HepG2 (cell line): ENCODE data around the gene ALPK3. TPM values are rescaled to one million over a fixed set of nuclear protein-coding genes. Genes with fewer than 3 reads are reported as not detected.

Experiments
- IRF2 ChIP-seq: IDR thresholded peaks from 2 replicates; pipeline ENCODE4 v1.6.1; 2018; ENCODE audit warnings: missing genetic modification reagents, missing compliant biosample characterization
- JARID2 ChIP-seq: sonication (generic); formaldehyde crosslinking; IDR thresholded peaks from 2 replicates; pipeline ENCODE4 v1.8.1; 2023; ENCODE audit warnings: missing genetic modification reagents, inconsistent platforms; ENCODE audit not compliant: insufficient replicate concordance
- NFKB2 ChIP-seq: sonication (generic); formaldehyde crosslinking; IDR thresholded peaks from 2 replicates; pipeline ENCODE4 v1.4.0; 2020; ENCODE audit warnings: missing genetic modification reagents, borderline replicate concordance
- RNF2 ChIP-seq: fragments of 450-650 bp; conservative IDR thresholded peaks from 2 replicates; pipeline ENCODE4 v1.6.1; 2016; ENCODE audit warnings: low read depth
- SAFB2 ChIP-seq: sonication (generic); formaldehyde crosslinking; IDR thresholded peaks from 2 replicates; pipeline ENCODE4 v1.5.1; 2020; ENCODE audit warnings: missing genetic modification reagents, low read depth, mild to moderate bottlenecking, borderline replicate concordance
- TEAD2 ChIP-seq: sonication (generic); formaldehyde crosslinking; IDR thresholded peaks from 2 replicates; pipeline ENCODE4 v1.9.0; 2021; ENCODE audit warnings: missing genetic modification reagents
- TEF ChIP-seq: sonication (generic); formaldehyde crosslinking; IDR thresholded peaks from 2 replicates; pipeline ENCODE4 v1.5.0; 2020; ENCODE audit warnings: missing genetic modification reagents
- ZEB1 ChIP-seq: IDR thresholded peaks from 2 replicates; pipeline ENCODE4 v1.6.1; 2012; ENCODE audit warnings: mild to moderate bottlenecking, low read depth, inconsistent platforms; ENCODE audit not compliant: insufficient replicate concordance
- ZNF142 ChIP-seq: sonication (generic); formaldehyde crosslinking; IDR thresholded peaks from 2 replicates; pipeline ENCODE4 v1.4.0; 2020; ENCODE audit warnings: missing genetic modification reagents
- ZNF430 ChIP-seq: sonication (generic); formaldehyde crosslinking; IDR thresholded peaks from 2 replicates; pipeline ENCODE4 v1.9.0; 2021; ENCODE audit warnings: mild to moderate bottlenecking, missing genetic modification reagents
- ZNF556 ChIP-seq: sonication (generic); formaldehyde crosslinking; IDR thresholded peaks from 2 replicates; pipeline ENCODE4 v1.4.0; 2020; ENCODE audit warnings: mild to moderate bottlenecking, missing genetic modification reagents, borderline replicate concordance
- ZNF792 ChIP-seq: IDR thresholded peaks from 2 replicates; pipeline ENCODE4 v1.6.1; 2016
- polyA plus RNA-seq, 8 experiments: library from polyadenylated mRNA; depleted of rRNA in 3 of 8; stranded (reverse) in 7 of 8; unstranded in 1 of 8; fragments of >200 nt; fragmentation: Illumina TruSeq in 4 of 8; extraction: Trizol in 4 of 8; gene quantifications; 2 replicates each; pipeline versions ENCODE4 v1.2.1 to v1.2.3, GENCODE V29; 2011 to 2016; ENCODE audit warnings: low read depth in 4 of 8, missing spikeins in 1 of 8, mixed read lengths in 1 of 8; ENCODE audit not compliant: insufficient read depth in 1 of 8
- total RNA-seq, 5 experiments: library from RNA; depleted of rRNA; stranded (reverse); fragments of >200 nt; fragmentation: Illumina TruSeq; extraction: Trizol; gene quantifications; 2 replicates each; pipeline ENCODE4 v1.2.3, GENCODE V29; 2016; ENCODE audit warnings: low read depth in 1 of 5
- TF ChIP-seq, protein P1 (sequence below): IDR thresholded peaks from 2 replicates; pipeline ENCODE4 v1.6.1; 2016; ENCODE audit warnings: missing compliant biosample characterization, missing genetic modification reagents, borderline replicate concordance
- TF ChIP-seq, protein P2 (sequence below): sonication (generic); formaldehyde crosslinking; conservative IDR thresholded peaks from 2 replicates; pipeline ENCODE4 v1.4.0; 2020; ENCODE audit warnings: mild to moderate bottlenecking, missing genetic modification reagents, moderate library complexity
- TF ChIP-seq, protein P3 (sequence below): sonication (generic); formaldehyde crosslinking; IDR thresholded peaks from 2 replicates; pipeline ENCODE4 v1.4.0; 2020; ENCODE audit warnings: mild to moderate bottlenecking, missing genetic modification reagents

The ALPK3 gene
- total and polyA plus RNA-seq, 2 of the 13 experiments (the other 11 are each of a cell fraction or from before 2014, with no cell fraction given), result 0.04 to 0.42 TPM

DNA sequence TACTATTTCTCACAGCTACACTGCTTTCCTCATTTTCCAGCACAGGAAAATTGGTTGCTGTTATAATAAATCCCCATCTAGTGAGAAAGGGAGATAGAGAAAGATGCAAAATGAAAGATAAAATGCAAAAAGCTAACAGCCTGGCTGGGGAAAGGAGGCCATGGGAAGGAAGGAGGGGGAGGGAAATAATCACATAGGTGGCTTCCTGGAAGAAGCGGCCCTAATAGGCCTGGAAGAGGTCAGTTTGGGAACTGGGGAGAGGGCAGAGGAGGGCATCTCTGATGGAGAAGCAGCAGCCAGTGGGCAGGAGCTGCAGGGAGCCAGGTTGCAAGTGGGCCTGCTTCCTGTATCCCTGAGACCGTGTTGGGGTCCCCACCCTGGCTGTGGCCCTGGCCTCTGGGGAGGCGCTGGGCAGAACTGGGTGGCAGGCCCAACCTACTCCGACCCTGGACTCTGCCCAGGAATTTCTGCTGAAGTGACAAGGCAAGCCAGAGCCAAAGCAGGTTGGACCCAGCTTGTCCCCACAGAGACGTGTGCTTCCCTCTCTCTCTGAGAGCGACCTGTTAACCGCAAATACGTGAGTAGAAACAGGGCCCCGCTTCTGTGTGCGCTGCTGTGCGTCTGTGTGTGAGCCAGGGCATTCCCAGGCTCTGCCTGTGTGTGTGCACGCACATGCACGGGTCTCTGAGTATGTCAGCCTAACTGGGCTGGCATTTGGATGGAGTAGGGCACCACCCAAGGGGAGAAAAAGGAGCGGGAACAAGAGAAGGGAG, 69.2 kb downstream of the ALPK3 start (continued):
- TF ChIP-seq, protein P1, sequence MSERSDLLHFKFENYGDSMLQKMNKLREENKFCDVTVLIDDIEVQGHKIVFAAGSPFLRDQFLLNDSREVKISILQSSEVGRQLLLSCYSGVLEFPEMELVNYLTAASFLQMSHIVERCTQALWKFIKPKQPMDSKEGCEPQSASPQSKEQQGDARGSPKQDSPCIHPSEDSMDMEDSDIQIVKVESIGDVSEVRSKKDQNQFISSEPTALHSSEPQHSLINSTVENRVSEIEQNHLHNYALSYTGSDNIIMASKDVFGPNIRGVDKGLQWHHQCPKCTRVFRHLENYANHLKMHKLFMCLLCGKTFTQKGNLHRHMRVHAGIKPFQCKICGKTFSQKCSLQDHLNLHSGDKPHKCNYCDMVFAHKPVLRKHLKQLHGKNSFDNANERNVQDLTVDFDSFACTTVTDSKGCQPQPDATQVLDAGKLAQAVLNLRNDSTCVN (CRISPR knock-in tag), result no peak; the same call in 1 of the 2 replicates
- peak; percentile 17 for TF ChIP-seq ZEB1
- TF ChIP-seq IRF2 (CRISPR knock-in tag), result peak; percentile 61; the same call in 1 of the 2 replicates
- TF ChIP-seq JARID2 (CRISPR knock-in tag), result no peak
- no peak for TF ChIP-seq ZNF142 (CRISPR knock-in tag)
- no peak for TF ChIP-seq TEF
- no peak for TF ChIP-seq TEAD2 (CRISPR knock-in tag)
- TF ChIP-seq ZNF556, result peak; percentile 92
- TF ChIP-seq, protein P2, sequence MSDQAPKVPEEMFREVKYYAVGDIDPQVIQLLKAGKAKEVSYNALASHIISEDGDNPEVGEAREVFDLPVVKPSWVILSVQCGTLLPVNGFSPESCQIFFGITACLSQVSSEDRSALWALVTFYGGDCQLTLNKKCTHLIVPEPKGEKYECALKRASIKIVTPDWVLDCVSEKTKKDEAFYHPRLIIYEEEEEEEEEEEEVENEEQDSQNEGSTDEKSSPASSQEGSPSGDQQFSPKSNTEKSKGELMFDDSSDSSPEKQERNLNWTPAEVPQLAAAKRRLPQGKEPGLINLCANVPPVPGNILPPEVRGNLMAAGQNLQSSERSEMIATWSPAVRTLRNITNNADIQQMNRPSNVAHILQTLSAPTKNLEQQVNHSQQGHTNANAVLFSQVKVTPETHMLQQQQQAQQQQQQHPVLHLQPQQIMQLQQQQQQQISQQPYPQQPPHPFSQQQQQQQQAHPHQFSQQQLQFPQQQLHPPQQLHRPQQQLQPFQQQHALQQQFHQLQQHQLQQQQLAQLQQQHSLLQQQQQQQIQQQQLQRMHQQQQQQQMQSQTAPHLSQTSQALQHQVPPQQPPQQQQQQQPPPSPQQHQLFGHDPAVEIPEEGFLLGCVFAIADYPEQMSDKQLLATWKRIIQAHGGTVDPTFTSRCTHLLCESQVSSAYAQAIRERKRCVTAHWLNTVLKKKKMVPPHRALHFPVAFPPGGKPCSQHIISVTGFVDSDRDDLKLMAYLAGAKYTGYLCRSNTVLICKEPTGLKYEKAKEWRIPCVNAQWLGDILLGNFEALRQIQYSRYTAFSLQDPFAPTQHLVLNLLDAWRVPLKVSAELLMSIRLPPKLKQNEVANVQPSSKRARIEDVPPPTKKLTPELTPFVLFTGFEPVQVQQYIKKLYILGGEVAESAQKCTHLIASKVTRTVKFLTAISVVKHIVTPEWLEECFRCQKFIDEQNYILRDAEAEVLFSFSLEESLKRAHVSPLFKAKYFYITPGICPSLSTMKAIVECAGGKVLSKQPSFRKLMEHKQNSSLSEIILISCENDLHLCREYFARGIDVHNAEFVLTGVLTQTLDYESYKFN (CRISPR knock-in tag), result peak; percentile 86
- TF ChIP-seq RNF2, result 0 out of 2 replicates have a peak, but pooled peaks have one; percentile 45
- TF ChIP-seq NFKB2 (CRISPR knock-in tag), result no peak; the same call in 1 of the 2 replicates
- TF ChIP-seq ZNF792 (CRISPR knock-in tag), result peak; percentile 5; the same call in 1 of the 2 replicates
- peak; percentile 61; the same call in 1 of the 2 replicates for TF ChIP-seq ZNF430
- TF ChIP-seq SAFB2, result no peak; the same call in 1 of the 2 replicates
- TF ChIP-seq, protein P3, sequence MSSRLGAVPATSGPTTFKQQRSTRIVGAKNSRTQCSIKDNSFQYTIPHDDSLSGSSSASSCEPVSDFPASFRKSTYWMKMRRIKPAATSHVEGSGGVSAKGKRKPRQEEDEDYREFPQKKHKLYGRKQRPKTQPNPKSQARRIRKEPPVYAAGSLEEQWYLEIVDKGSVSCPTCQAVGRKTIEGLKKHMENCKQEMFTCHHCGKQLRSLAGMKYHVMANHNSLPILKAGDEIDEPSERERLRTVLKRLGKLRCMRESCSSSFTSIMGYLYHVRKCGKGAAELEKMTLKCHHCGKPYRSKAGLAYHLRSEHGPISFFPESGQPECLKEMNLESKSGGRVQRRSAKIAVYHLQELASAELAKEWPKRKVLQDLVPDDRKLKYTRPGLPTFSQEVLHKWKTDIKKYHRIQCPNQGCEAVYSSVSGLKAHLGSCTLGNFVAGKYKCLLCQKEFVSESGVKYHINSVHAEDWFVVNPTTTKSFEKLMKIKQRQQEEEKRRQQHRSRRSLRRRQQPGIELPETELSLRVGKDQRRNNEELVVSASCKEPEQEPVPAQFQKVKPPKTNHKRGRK (CRISPR knock-in tag), result 0 out of 2 replicates have a peak, but pooled peaks have one; percentile 28
